K562 (cell line): Measurements from ENCODE around the gene RBM18. TPM values are rescaled to one million over a fixed set of nuclear protein-coding genes. Genes with fewer than 3 reads are reported as not detected.
A peak's percentile ranks its signal among the peaks of the same experiment; 100 is the strongest.

Experiments used
- PCBP2 ChIP-seq: fragments of 200-400 bp; formaldehyde crosslinking; IDR thresholded peaks from 2 replicates; pipeline ENCODE4 v1.6.1; 2018; ENCODE audit warnings: low read length, low read depth, mild to moderate bottlenecking, moderate library complexity; ENCODE audit not compliant: poor library complexity, severe bottlenecking
- RBM15 ChIP-seq: fragments of 200-400 bp; formaldehyde crosslinking; IDR thresholded peaks from 2 replicates; pipeline ENCODE4 v1.6.1; 2018; ENCODE audit warnings: mild to moderate bottlenecking, low read length, moderate library complexity; ENCODE audit not compliant: insufficient read depth
- SIN3A ChIP-seq, 2 experiments: fragments of 150-350 bp in 1 of 2; IDR thresholded peaks; 2 replicates each; pipeline ENCODE4 v1.6.1; 2011 to 2016; ENCODE audit warnings: borderline replicate concordance in 2 of 2, low read depth in 2 of 2, low read length in 2 of 2, mild to moderate bottlenecking in 2 of 2, moderate library complexity in 2 of 2; ENCODE audit not compliant: control insufficient read depth in 1 of 2
- TBP ChIP-seq: optimal IDR thresholded peaks from 2 replicates; pipeline ENCODE3; 2011; ENCODE audit warnings: low read depth, low read length, improper control_type of control experiment
- TFAM ChIP-seq: fragments of 250-450 bp; sonication (Bioruptor Pico); conservative IDR thresholded peaks from 2 replicates; pipeline ENCODE4 v1.5.0; 2021; ENCODE audit warnings: mild to moderate bottlenecking, moderate library complexity
- XRCC5 ChIP-seq: fragments of 200-400 bp; formaldehyde crosslinking; IDR thresholded peaks from 2 replicates; pipeline ENCODE4 v1.6.1; 2017; ENCODE audit warnings: low read depth, mild to moderate bottlenecking, low read length
- ZNF175 ChIP-seq: fragments of 200-800 bp; sonication (Bioruptor generic); IDR thresholded peaks from 2 replicates; pipeline ENCODE4 v1.6.1; 2016; ENCODE audit warnings: low read depth, mild to moderate bottlenecking, missing genetic modification characterization, missing compliant biosample characterization
- ZNF436 ChIP-seq: fragments of 250-450, 450-650 bp; sonication (Bioruptor Pico); formaldehyde crosslinking; IDR thresholded peaks from 2 replicates; pipeline ENCODE4 v1.7.0; 2020; ENCODE audit warnings: mild to moderate bottlenecking
- polyA plus RNA-seq, 8 experiments: library from polyadenylated mRNA; depleted of rRNA in 4 of 8; stranded (reverse) in 5 of 8; unstranded in 3 of 8; fragments of >200 nt; fragmentation: Nextera tagmentation in 2 of 8; fragmentation: Illumina TruSeq in 1 of 8; extraction: Ambion mirVana in 2 of 8; extraction: Trizol in 1 of 8; gene quantifications; 2 replicates each; pipeline versions ENCODE4 v1.2.1 to v1.2.3, GENCODE V29; 2011 to 2014; ENCODE audit warnings: inconsistent platforms in 1 of 8, missing spikeins in 1 of 8
- total RNA-seq, 7 experiments: library from RNA; depleted of rRNA in 6 of 7; stranded (reverse); fragments of >200 nt in 6 of 7; fragmentation: Illumina TruSeq in 2 of 7; extraction: Trizol in 2 of 7; gene quantifications; 2 replicates each; pipeline versions ENCODE4 v1.2.1 to v1.2.3, GENCODE V29; 2011 to 2021; ENCODE audit warnings: low replicate concordance in 1 of 7
- TF ChIP-seq, protein P1 (sequence below), 2 experiments: fragments of 450-650 bp; IDR thresholded peaks; 2 replicates each; pipeline ENCODE4 v1.6.1; 2018; ENCODE audit warnings: mild to moderate bottlenecking in 2 of 2, low read depth in 1 of 2; ENCODE audit not compliant: partially characterized antibody in 2 of 2
- TF ChIP-seq, protein P2 (sequence below): sonication (generic); formaldehyde crosslinking; IDR thresholded peaks from 2 replicates; pipeline ENCODE4 v1.8.0; 2022; ENCODE audit warnings: mild to moderate bottlenecking, missing genetic modification reagents

The RBM18 gene
- total and polyA plus RNA-seq, 9 of the 15 experiments (the other 6 are each of a cell fraction or from before 2014, with no cell fraction given), result 7.9 to 86.3 (median 34.0) TPM

DNA sequence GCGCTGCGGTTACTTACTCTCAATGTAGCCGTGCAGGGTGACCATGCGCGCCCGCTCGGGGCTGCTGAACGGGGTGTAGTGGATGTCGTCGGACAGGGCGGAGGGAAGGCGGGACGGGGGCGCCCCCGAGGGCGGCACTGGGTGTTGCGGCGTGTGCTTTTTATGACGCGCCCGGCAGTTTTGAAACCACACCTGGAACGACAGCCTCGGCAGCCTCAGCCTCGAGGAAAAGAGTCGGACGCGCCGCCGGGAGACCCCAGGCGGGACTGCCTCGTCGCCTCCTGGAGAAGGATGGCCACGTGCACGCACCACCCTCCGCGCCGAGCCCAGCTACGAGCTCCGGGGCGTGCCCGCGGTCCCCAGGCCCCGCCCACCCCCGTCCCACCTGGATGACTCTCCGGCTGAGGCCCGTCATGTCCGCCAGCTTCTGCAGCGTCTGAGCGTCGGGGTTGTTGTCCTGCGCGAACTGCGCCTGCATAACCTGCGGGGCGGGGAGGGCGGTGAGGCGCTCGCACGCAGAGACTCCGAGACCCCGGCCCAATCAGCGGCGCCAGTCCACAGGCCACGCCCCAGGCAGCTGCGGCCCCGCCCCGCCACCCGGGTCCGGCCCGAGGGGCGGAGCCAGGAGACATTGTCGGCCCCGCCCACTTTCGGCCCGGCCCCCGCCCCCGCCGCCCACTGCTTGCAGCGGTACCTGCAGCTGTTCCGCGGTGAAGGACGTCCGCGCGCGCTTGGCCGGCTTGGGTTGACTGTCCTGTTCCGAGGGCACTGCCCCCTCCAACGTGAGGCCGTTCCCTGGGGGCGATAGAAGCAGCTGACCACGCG, 50.8 kb downstream of the RBM18 start (continued):
- TF ChIP-seq, protein P1, sequence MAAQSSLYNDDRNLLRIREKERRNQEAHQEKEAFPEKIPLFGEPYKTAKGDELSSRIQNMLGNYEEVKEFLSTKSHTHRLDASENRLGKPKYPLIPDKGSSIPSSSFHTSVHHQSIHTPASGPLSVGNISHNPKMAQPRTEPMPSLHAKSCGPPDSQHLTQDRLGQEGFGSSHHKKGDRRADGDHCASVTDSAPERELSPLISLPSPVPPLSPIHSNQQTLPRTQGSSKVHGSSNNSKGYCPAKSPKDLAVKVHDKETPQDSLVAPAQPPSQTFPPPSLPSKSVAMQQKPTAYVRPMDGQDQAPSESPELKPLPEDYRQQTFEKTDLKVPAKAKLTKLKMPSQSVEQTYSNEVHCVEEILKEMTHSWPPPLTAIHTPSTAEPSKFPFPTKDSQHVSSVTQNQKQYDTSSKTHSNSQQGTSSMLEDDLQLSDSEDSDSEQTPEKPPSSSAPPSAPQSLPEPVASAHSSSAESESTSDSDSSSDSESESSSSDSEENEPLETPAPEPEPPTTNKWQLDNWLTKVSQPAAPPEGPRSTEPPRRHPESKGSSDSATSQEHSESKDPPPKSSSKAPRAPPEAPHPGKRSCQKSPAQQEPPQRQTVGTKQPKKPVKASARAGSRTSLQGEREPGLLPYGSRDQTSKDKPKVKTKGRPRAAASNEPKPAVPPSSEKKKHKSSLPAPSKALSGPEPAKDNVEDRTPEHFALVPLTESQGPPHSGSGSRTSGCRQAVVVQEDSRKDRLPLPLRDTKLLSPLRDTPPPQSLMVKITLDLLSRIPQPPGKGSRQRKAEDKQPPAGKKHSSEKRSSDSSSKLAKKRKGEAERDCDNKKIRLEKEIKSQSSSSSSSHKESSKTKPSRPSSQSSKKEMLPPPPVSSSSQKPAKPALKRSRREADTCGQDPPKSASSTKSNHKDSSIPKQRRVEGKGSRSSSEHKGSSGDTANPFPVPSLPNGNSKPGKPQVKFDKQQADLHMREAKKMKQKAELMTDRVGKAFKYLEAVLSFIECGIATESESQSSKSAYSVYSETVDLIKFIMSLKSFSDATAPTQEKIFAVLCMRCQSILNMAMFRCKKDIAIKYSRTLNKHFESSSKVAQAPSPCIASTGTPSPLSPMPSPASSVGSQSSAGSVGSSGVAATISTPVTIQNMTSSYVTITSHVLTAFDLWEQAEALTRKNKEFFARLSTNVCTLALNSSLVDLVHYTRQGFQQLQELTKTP (IDR thresholded peaks at IDR 0.05; ENCODE audit: low read depth in 1 of 2, partially characterized antibody in 2 of 2), result no peak
- TF ChIP-seq XRCC5, result 0 out of 2 replicates have a peak, but pooled peaks have one; percentile 16
- no peak for TF ChIP-seq TFAM (CRISPR knock-in tag)
- TF ChIP-seq ZNF436 (CRISPR knock-in tag), result no peak
- TF ChIP-seq TBP, result peak; percentile 46
- TF ChIP-seq, protein P2, sequence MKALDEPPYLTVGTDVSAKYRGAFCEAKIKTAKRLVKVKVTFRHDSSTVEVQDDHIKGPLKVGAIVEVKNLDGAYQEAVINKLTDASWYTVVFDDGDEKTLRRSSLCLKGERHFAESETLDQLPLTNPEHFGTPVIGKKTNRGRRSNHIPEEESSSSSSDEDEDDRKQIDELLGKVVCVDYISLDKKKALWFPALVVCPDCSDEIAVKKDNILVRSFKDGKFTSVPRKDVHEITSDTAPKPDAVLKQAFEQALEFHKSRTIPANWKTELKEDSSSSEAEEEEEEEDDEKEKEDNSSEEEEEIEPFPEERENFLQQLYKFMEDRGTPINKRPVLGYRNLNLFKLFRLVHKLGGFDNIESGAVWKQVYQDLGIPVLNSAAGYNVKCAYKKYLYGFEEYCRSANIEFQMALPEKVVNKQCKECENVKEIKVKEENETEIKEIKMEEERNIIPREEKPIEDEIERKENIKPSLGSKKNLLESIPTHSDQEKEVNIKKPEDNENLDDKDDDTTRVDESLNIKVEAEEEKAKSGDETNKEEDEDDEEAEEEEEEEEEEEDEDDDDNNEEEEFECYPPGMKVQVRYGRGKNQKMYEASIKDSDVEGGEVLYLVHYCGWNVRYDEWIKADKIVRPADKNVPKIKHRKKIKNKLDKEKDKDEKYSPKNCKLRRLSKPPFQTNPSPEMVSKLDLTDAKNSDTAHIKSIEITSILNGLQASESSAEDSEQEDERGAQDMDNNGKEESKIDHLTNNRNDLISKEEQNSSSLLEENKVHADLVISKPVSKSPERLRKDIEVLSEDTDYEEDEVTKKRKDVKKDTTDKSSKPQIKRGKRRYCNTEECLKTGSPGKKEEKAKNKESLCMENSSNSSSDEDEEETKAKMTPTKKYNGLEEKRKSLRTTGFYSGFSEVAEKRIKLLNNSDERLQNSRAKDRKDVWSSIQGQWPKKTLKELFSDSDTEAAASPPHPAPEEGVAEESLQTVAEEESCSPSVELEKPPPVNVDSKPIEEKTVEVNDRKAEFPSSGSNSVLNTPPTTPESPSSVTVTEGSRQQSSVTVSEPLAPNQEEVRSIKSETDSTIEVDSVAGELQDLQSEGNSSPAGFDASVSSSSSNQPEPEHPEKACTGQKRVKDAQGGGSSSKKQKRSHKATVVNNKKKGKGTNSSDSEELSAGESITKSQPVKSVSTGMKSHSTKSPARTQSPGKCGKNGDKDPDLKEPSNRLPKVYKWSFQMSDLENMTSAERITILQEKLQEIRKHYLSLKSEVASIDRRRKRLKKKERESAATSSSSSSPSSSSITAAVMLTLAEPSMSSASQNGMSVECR (CRISPR knock-in tag), result no peak
- TF ChIP-seq PCBP2, result no peak
- TF ChIP-seq RBM15, result no peak
- TF ChIP-seq ZNF175 (CRISPR knock-in tag), result no peak
- TF ChIP-seq SIN3A (IDR thresholded peaks at IDR 0.05; ENCODE audit: borderline replicate concordance in 2 of 2, control insufficient read depth in 1 of 2, low read depth in 2 of 2, low read length in 2 of 2), result peak in 1 of 2 experiments; percentile 48; a peak in 1 of 4 replicates
